WTC11 (cell line): Measurements from ENCODE around the gene OR5A2. TPM values are rescaled to one million over a fixed set of nuclear protein-coding genes. Genes with fewer than 3 reads are reported as not detected.

Experiments
- ATAC-seq: fragments of 200-7000 bp; cut with Tn5 transposase; 2 replicates; pipeline ENCODE4 v1.10.0; 2021; ENCODE audit warnings: mild to moderate bottlenecking, moderate library complexity
- CTCF ChIA-PET: fragments of 300-600 bp; sonication (Branson Sonifier 250); formaldehyde crosslinking; loops from one replicate; lab custom pipeline; 2021; ENCODE audit warnings: antibody characterized with exemption; lab: Charles Lee
- POLR2A ChIA-PET: fragments of 350-600 bp; sonication (Branson Sonifier 250); formaldehyde crosslinking; loops from one replicate; lab custom pipeline; 2021; ENCODE audit warnings: antibody characterized with exemption; lab: Charles Lee
- DNase-seq: peaks from one replicate; pipeline ENCODE4 v3.0.0; 2021; ENCODE audit warnings: low spot score
- H3K27ac Mint-ChIP-seq: 2 replicates; pipeline ENCODE4 v1.8.0; 2021; ENCODE audit warnings: mixed read lengths
- H3K27me3 Mint-ChIP-seq: 2 replicates; pipeline ENCODE4 v1.8.0; 2021; ENCODE audit warnings: low read depth, mild to moderate bottlenecking, moderate library complexity, mixed read lengths
- H3K36me3 Mint-ChIP-seq: 2 replicates; pipeline ENCODE4 v1.8.0; 2021; ENCODE audit warnings: mixed read lengths
- H3K4me1 Mint-ChIP-seq: 2 replicates; pipeline ENCODE4 v1.8.0; 2022; ENCODE audit warnings: mixed read lengths
- H3K4me3 Mint-ChIP-seq: 2 replicates; pipeline ENCODE4 v1.8.0; 2021; ENCODE audit warnings: mild to moderate bottlenecking, moderate library complexity, mixed read lengths
- H3K9me3 Mint-ChIP-seq: 2 replicates; pipeline ENCODE4 v1.8.0; 2021; ENCODE audit warnings: mixed read lengths
- AR ChIP-seq: fragments of 250-450 bp; sonication (Bioruptor Pico); IDR thresholded peaks from 2 replicates; pipeline ENCODE4 v1.9.0; 2021; ENCODE audit warnings: mild to moderate bottlenecking
- ARID4B ChIP-seq: sonication (generic); formaldehyde crosslinking; IDR thresholded peaks from 2 replicates; pipeline ENCODE4 v1.8.0; 2023; ENCODE audit warnings: missing genetic modification reagents, mild to moderate bottlenecking, borderline replicate concordance
- CBFB ChIP-seq: sonication (generic); formaldehyde crosslinking; IDR thresholded peaks from 2 replicates; pipeline ENCODE4 v1.8.1; 2022; ENCODE audit warnings: mild to moderate bottlenecking, low read depth, missing genetic modification reagents
- CREM ChIP-seq: sonication (generic); formaldehyde crosslinking; IDR thresholded peaks from 2 replicates; pipeline ENCODE4 v1.8.1; 2022; ENCODE audit warnings: mild to moderate bottlenecking, missing genetic modification reagents, moderate library complexity
- MYBL2 ChIP-seq: sonication (generic); formaldehyde crosslinking; IDR thresholded peaks from 2 replicates; pipeline ENCODE4 v1.8.1; 2023; ENCODE audit warnings: mild to moderate bottlenecking, moderate library complexity, missing genetic modification reagents
- NR1H2 ChIP-seq: sonication (generic); formaldehyde crosslinking; IDR thresholded peaks from 2 replicates; pipeline ENCODE4 v1.9.0; 2021; ENCODE audit warnings: mild to moderate bottlenecking, moderate library complexity, missing genetic modification reagents
- PRRX2 ChIP-seq: fragments of 250-450 bp; sonication (Bioruptor Pico); IDR thresholded peaks from 2 replicates; pipeline ENCODE4 v1.8.0; 2021; ENCODE audit warnings: mild to moderate bottlenecking
- ZMAT4 ChIP-seq: fragments of 250-450 bp; sonication (Bioruptor Pico); IDR thresholded peaks from 2 replicates; pipeline ENCODE4 v1.9.0; 2021; ENCODE audit warnings: mild to moderate bottlenecking
- ZNF263 ChIP-seq: sonication (generic); formaldehyde crosslinking; IDR thresholded peaks from 2 replicates; pipeline ENCODE4 v1.8.1; 2022; ENCODE audit warnings: low read depth, mild to moderate bottlenecking, moderate library complexity, missing genetic modification reagents
- total RNA-seq: library from RNA; stranded (reverse); gene quantifications from 3 replicates; pipeline ENCODE4 v1.2.3, GENCODE V29; 2021
- TF ChIP-seq, protein P1 (sequence below): sonication (generic); formaldehyde crosslinking; IDR thresholded peaks from 2 replicates; pipeline ENCODE4 v1.8.1; 2022; ENCODE audit warnings: mild to moderate bottlenecking, missing genetic modification reagents, moderate library complexity, borderline replicate concordance
- TF ChIP-seq, protein P2 (sequence below): fragments of 250-450 bp; sonication (Bioruptor Pico); IDR thresholded peaks from 2 replicates; pipeline ENCODE4 v1.9.0; 2021; ENCODE audit warnings: moderate library complexity, mild to moderate bottlenecking, inconsistent platforms, borderline replicate concordance
- TF ChIP-seq, protein P3 (sequence below): sonication (generic); formaldehyde crosslinking; IDR thresholded peaks from 2 replicates; pipeline ENCODE4 v1.8.0; 2022; ENCODE audit warnings: mild to moderate bottlenecking, missing genetic modification reagents
- TF ChIP-seq, protein P4 (sequence below): fragments of 250-450 bp; sonication (Bioruptor Pico); IDR thresholded peaks from 2 replicates; pipeline ENCODE4 v1.9.0; 2021; ENCODE audit warnings: mild to moderate bottlenecking, borderline replicate concordance
- TF ChIP-seq, protein P5 (sequence below): fragments of 250-450 bp; sonication (Bioruptor Pico); IDR thresholded peaks from 2 replicates; pipeline ENCODE4 v2.1.2; 2022; ENCODE audit warnings: mild to moderate bottlenecking, moderate library complexity

OR5A2 gene
- total RNA-seq, 1 experiment from 2014 or later: not detected

GRCh38 chr11:59425131-59425530 is 1.1 kb downstream of the OR5A2 start:
- Mint-ChIP-seq H3K27me3 (no peaks in the 10 kb centered on the region), H3K4me1 (peaks cover 28% of the 10 kb centered on the region), H3K27ac (no peak overlapping the region), H3K36me3 (no peaks in the 10 kb centered on the region), H3K9me3 (peaks cover 19% of the 10 kb centered on the region), H3K4me3 (no peak overlapping the region)
- POLR2A ChIA-PET: no interaction called here
- no peak for TF ChIP-seq CBFB (CRISPR knock-in tag)
- no peak for TF ChIP-seq ZNF263 (CRISPR knock-in tag)
- TF ChIP-seq MYBL2 (CRISPR knock-in tag): no peak
- TF ChIP-seq, protein P1, sequence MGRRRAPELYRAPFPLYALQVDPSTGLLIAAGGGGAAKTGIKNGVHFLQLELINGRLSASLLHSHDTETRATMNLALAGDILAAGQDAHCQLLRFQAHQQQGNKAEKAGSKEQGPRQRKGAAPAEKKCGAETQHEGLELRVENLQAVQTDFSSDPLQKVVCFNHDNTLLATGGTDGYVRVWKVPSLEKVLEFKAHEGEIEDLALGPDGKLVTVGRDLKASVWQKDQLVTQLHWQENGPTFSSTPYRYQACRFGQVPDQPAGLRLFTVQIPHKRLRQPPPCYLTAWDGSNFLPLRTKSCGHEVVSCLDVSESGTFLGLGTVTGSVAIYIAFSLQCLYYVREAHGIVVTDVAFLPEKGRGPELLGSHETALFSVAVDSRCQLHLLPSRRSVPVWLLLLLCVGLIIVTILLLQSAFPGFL (CRISPR knock-in tag): no peak
- TF ChIP-seq PRRX2 (CRISPR knock-in tag): no peak
- no peak for TF ChIP-seq NR1H2 (CRISPR knock-in tag)
- TF ChIP-seq, protein P2, sequence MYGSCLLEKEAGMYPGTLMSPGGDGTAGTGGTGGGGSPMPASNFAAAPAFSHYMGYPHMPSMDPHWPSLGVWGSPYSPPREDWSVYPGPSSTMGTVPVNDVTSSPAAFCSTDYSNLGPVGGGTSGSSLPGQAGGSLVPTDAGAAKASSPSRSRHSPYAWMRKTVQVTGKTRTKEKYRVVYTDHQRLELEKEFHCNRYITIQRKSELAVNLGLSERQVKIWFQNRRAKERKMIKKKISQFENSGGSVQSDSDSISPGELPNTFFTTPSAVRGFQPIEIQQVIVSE (CRISPR knock-in tag): no peak
- TF ChIP-seq, protein P3, sequence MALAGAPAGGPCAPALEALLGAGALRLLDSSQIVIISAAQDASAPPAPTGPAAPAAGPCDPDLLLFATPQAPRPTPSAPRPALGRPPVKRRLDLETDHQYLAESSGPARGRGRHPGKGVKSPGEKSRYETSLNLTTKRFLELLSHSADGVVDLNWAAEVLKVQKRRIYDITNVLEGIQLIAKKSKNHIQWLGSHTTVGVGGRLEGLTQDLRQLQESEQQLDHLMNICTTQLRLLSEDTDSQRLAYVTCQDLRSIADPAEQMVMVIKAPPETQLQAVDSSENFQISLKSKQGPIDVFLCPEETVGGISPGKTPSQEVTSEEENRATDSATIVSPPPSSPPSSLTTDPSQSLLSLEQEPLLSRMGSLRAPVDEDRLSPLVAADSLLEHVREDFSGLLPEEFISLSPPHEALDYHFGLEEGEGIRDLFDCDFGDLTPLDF (CRISPR knock-in tag): no peak
- TF ChIP-seq ZMAT4 (CRISPR knock-in tag): no peak
- TF ChIP-seq, protein P4, sequence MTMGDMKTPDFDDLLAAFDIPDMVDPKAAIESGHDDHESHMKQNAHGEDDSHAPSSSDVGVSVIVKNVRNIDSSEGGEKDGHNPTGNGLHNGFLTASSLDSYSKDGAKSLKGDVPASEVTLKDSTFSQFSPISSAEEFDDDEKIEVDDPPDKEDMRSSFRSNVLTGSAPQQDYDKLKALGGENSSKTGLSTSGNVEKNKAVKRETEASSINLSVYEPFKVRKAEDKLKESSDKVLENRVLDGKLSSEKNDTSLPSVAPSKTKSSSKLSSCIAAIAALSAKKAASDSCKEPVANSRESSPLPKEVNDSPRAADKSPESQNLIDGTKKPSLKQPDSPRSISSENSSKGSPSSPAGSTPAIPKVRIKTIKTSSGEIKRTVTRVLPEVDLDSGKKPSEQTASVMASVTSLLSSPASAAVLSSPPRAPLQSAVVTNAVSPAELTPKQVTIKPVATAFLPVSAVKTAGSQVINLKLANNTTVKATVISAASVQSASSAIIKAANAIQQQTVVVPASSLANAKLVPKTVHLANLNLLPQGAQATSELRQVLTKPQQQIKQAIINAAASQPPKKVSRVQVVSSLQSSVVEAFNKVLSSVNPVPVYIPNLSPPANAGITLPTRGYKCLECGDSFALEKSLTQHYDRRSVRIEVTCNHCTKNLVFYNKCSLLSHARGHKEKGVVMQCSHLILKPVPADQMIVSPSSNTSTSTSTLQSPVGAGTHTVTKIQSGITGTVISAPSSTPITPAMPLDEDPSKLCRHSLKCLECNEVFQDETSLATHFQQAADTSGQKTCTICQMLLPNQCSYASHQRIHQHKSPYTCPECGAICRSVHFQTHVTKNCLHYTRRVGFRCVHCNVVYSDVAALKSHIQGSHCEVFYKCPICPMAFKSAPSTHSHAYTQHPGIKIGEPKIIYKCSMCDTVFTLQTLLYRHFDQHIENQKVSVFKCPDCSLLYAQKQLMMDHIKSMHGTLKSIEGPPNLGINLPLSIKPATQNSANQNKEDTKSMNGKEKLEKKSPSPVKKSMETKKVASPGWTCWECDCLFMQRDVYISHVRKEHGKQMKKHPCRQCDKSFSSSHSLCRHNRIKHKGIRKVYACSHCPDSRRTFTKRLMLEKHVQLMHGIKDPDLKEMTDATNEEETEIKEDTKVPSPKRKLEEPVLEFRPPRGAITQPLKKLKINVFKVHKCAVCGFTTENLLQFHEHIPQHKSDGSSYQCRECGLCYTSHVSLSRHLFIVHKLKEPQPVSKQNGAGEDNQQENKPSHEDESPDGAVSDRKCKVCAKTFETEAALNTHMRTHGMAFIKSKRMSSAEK (CRISPR knock-in tag): no peak
- no peak for TF ChIP-seq AR (CRISPR knock-in tag)
- no peak for TF ChIP-seq CREM
- no peak for TF ChIP-seq ARID4B
- TF ChIP-seq, protein P5, sequence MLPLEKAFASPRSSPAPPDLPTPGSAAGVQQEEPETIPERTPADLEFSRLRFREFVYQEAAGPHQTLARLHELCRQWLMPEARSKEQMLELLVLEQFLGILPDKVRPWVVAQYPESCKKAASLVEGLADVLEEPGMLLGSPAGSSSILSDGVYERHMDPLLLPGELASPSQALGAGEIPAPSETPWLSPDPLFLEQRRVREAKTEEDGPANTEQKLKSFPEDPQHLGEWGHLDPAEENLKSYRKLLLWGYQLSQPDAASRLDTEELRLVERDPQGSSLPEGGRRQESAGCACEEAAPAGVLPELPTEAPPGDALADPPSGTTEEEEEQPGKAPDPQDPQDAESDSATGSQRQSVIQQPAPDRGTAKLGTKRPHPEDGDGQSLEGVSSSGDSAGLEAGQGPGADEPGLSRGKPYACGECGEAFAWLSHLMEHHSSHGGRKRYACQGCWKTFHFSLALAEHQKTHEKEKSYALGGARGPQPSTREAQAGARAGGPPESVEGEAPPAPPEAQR (CRISPR knock-in tag): no peak
- CTCF ChIA-PET: interaction anchor here (1.5 to 2.8 kb wide), 3 partner anchors 12 to 253 kb away, joined by 7 to 20 read pairs (median 19); partner anchors contain the start of genes DTX4 and OR5A1
- ATAC-seq: no peak
- no peak for DNase-seq
